Inflammatory macrophage treated with lipopolysaccharide for 4 hours (primary cell): ENCODE measurements around the gene FOXO3B.
"Not testable (repeated sequence)": the region's sequence is repeated elsewhere in the genome, so short reads cannot be mapped to it uniquely, and the experiment has no call there.

Source experiments
- DNase-seq: peaks from one replicate; pipeline ENCODE4 v3.0.0-alpha.2; 2020

FOXO3B gene

GRCh38 chr17:18644291-18644690, 37.8 kb downstream of the FOXO3B start, which contains the start of gene TBC1D28:
TBC1D28 (minus strand) TSS chr17:18644391; CDS start chr17:18641352, 3,039 bp downstream.
- DNase-seq: not testable (repeated sequence)

- not testable (repeated sequence) for DNase-seq
These were observed 39.0 kb downstream of the FOXO3B start for GRCh38 chr17:18643124-18643523.

- DNase-seq: not testable (repeated sequence)
These were observed 43.8 kb downstream of the FOXO3B start for GRCh38 chr17:18638357-18638756.

GRCh38 chr17:18636237-18636636, 45.9 kb downstream of the FOXO3B start:
- DNase-seq: not testable (repeated sequence)

- DNase-seq: not testable (repeated sequence)
These were observed 46.3 kb downstream of the FOXO3B start for GRCh38 chr17:18635773-18636172.

- not testable (repeated sequence) for DNase-seq
These were observed 47.4 kb downstream of the FOXO3B start for GRCh38 chr17:18634550-18635263.
